ENCODE measurements around the gene ATL1.
"Not testable (repeated sequence)": the region's sequence is repeated elsewhere in the genome, so short reads cannot be mapped to it uniquely, and the experiment has no call there.

The ATL1 gene

DNA sequence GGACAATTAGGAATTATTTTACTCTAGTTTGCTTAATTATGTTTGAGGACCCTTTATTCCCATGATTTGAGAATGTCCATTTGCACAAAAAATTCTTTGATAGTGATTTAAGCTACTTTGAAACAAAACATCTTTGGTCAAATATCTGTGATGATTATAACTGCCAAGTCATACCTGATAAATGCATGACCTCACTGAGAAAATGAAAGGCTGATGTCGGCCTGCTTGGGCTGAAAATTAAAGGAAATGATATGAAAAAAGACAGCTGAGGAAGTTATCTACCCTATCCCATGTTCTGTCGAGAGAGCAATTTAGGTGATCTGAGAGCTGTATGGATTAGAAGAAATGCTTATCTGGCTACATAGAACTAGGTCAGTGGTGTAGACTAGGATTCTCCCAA, 43.6 kb downstream of the ATL1 start:
- DNase-seq = no peak

DNA sequence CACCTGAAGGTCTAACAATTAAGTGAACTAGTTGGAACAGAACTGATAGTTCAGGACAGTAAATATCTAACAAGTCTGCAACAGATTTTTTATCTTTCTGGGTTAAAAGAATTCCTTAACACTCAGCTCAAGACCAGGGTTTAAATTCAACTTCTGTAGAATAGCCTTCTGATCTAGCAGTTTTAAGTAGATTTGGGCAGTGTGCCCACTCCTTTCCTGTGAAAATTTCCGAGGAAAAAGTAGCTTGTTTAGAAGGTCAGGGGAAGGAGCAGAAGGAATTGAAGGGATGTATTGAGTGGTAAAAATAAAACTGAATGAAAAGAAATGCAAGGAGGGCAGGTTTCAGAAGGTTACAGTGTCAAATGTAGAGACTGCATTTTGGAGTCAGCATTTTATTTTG, 45.8 kb downstream of the ATL1 start:
- no peak for DNase-seq

DNA sequence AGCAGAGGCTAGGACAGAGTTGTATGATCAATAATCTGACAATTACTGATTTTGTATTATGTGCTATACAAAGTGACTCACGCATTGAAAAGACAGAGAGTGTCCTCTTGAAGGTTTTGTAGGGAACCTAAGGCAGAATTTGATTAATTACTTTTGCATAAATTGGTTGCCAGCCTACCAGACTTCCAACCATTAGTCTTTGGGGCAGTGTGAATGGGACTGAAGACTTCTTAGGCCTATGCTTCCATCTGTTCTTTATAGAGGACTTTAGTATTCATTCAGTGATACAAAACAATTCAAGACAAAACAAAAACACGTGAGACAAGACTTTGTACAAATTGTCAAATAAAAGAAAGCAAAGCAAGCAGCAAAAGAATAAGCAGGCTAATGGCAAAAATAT, 46.5 kb downstream of the ATL1 start:
- no peak for DNase-seq

DNA sequence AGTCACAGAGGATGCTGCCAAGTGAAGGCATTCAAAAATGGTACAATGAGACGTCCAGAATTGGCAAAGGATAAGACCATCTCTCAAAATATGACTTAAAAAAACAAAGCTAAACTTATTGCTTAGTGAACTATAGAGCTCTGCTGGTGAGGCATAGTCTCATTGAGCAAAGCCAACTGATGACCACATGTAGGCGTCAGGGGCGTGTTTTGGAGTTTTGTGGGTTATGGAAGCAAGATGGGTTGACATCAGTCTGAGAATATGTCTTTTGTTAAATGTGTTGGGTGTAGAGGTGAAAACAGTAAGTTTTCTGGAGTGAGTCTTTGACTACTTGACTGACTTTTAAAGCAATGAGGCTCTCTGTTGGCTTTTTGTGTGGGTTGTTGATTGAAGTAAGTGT, 47.2 kb downstream of the ATL1 start:
- DNase-seq = no peak

DNA sequence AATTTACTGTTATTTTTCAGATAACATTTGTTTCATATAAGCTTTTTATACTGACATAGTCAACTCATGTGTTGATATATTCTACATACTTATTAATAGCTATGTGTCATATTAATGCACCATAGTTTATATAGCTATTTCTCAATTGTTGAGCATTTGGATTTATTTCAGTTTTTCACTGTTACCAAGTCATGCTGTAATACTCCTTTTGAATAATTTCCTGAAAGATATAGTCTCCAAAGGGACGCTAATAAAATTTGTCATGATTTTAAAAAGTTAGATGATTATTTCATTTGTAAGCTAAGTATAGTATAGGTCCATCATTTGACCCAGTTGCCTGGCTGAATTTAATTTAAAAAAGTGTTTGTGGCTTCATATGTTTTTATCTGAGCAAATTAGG, 47.8 kb downstream of the ATL1 start:
- DNase-seq = no peak

DNA sequence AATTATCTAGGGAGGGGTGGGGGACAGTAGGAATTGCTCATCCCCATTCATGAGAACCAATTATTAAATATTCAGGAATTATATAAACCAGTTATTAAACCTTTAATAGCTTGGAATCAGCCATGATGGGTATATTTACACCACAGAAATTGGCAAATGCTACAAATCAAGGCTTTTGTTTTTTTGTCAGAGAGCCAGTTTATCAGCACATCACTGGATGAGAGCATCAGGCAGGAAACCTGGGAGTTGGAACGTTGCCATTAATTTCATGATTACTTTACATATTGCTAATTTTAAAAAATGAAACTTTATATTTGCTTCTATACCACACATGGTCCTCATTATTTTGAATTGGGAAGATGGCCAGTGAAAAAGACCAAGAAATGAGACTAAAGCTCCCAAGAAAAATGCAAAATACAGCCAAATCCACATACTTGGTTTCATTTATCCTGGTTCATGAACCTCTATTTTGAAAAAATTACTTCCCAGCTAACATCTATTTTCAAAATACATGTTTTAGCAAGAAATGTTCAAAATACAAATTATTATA, 48.4 kb downstream of the ATL1 start:
- no peak for DNase-seq

DNA sequence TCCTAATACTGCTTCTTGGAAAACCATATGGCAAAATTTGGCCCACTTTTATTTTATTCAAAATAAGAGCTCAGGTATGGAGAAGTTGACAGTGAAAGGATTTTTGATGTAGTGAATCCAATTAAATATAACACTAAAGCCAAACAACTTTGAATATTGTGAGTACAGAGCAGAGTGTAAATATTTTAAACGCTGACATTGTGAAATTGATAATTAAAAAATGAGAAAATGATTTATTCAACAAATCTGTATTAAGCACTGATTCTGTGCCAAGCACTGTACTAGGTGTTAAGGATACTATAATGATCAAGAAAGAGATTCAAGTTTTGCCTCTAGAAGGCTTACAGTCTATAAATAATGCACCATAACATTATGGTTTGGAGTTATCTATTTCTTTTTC, 50.5 kb downstream of the ATL1 start:
- DNase-seq = no peak

DNA sequence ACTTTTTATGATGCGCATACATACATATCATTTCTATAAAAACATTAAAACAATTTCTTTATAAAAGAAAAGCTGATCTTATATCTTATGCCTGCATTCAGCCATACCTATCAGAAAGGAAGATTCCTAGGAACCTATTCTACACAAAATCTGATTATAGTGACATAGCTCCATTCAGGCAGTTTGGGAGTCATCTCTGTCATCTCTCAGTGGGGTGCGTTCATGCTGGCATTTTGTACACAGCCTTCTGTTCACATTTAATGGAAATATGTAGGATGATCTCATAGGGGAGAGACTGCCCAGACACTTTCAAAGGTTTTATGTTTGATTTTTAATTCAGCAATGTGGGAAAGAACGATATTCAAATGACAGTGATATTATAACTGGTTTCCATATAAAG, 52.9 kb downstream of the ATL1 start:
- DNase-seq = no peak

DNA sequence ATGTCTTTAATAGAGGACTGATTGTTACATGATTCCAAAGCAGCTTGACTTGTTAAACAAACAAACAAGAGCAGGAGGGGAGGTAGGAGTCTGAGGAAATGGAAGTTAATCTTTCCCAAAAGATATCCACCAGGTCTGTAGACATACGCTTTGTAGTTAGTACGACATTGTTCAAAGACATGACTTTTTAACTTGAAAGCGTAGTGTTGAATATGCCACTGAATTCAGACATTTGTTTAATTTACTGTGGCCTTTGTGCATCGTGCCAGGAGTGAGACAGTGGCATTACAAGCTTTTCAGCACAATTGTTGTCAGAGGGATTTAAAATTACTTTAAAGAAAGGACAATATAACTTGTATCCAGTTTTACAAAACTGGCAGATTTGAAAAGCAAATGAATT, 55.1 kb downstream of the ATL1 start:
- no peak for DNase-seq

DNA sequence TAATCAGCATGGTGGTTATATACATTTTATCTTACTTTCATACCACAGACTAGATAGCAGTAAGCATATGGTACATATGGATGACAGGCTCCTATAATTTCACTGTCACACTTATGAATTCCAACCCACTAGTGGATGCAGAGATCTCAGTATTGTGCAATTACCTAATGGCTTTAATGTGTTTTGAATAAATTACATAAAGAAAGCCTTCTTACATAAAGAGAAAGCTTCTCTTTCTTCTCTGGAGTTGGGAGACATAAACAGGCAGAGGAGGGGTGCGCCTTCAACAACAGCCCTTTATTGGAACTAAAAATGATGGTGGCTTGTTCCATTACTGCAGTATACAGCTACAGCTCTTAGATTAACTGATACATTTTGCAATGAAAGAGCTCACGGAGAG, 55.6 kb downstream of the ATL1 start:
- DNase-seq = no peak

DNA sequence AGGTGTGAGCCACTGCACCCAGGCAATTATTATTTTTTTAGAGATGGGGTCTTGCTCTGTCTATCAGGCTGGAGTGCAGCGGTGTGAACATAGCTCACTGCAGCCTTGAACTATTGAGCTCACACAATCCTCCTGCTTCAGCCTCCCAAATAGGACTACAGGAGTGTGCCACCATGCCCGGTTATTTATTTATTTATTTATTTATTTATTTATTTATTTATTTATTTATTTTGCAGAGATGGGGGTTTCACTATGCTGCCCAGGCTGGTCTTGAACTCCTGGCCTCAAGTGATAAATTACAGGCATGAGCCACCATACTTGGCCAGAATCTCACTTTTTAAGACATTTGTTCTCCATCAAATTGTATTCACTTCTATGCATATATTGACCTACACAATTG, 56.3 kb downstream of the ATL1 start:
- no peak for DNase-seq

DNA sequence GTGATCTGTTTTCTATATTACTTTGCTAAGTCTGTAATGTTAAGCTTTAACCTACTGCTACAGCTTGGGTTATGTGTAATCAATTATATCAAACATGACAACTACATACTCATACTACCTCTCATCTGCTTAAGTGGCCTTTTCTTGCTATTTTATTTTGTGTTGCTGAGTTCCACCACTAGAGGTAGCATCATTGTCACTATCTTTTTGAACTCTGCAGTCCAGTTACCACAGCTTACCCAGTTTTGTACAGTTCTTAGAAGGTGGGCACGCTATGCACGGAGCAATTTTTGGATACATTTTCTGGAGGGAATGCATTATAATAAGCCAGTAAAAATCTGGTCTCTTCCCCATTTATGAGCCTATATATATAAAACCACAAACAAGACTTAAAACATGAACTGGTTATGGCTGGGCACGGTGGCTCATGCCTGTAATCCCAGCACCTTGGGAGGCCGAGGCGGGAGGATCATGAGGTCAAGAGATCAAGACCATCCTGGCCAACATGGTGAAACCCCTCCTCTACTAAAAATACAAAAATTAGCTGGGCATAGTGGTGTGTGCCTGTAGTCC, 59.7 kb downstream of the ATL1 start:
- DNase-seq = no peak

DNA sequence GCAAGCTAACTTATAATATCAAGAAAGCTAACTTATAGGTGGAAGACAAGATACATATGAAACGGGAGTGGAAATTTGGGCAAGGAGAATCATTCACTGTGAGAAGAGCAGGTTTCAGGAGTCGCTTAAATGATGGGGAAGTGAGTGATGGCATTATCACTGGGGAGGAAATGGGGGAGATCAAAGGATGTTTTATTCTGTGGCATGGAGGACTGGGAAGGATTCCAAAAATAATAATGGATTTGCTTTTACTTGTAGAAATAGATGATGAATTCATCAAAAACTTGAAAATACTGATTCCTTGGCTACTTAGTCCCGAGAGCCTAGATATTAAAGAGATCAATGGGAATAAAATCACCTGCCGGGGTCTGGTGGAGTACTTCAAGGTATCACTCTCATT, 60.4 kb downstream of the ATL1 start:
- no peak for DNase-seq

DNA sequence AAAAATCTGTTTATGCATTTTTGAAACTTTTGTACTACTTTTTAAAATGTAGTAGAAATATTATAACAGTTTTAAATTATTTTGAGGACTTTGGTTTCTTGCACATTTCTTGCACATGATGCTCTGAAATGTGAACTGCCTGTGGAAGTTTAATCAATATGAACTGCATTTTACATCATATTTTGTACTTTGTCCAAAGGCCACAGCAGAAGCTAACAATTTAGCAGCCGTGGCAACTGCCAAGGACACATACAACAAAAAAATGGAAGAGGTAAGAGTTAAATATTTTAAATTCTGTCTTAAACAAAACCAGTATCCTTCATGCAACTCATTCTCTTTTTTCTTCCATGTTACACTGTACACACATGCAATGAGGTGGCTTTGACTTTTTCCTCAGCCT, 63.0 kb downstream of the ATL1 start:
- DNase-seq = no peak

DNA sequence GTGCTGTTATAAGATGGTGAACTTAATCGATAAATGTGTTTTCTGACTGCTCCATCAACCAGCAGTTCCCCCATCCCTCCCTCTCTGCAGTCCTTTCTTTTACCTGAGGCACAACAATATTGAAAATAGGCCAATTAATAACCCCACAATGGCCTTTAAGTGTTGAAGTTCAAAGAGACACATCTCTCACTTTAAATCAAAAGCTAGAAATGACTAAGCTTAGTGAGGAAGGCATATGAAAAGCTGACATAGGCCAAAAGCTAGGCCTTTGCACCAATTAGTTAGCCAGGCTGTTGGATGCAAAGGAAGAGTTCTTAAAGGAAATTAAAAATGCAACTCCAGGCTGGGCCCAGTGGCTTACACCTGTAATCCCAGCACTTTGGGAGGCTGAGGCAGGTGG, 64.5 kb downstream of the ATL1 start:
- DNase-seq = no peak

DNA sequence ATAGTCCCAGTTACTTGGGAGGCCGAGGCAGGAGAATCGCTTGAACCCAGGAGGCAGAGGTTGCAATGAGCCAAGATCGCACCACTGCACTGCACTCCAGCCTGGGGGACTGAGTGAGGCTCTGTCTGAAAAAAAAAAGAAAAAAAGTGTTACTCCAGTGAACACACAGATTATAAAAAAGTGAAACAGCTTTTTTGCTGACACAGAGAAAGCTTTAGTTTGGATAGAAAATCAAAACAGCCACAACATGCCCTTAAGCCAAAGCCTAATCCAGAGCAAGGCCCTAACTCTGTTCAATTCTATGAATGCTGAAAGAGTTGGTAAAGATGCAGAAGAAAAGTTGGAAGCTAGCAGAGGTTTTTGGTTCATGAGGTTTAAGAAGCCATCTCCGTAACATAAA, 65.0 kb downstream of the ATL1 start:
- DNase-seq = not testable (repeated sequence)

DNA sequence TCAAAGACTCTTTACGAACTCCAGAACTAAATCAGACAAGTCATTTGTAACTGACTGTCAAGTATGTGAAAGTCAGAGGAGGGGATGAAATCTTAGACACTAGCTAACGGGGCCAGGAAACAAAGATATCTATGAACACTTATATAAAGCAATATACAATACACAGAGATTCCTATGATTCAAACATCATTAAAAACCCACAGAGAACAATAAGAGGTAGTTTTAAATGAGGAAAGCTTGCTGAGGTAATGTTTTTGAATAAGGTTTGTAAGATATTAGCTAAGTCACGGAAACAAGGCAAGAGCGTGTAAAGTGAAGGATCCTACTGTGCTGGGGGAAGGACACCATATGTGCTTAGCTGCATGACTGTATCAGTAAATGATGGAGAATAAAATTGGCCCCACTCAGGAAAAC, 71.5 kb downstream of the ATL1 start:
- no peak for DNase-seq

DNA sequence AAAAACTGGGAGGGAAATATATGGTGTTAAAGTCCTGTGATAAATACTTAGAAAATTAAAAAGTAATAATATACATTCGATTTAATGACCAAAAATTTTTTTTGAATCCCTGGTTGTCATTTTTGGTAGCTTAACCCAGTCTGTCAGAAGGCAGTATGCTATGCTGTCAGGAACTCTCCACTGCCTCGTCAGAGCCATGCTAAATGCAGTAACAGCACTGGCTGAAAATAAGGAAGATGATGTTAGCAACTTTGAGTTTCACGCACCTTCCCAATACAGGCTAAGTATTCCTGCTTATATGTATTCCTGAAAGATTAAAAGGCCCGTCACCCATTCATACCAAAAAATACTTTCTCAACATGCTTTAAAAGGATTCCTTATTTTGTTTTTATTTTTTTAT, 74.0 kb downstream of the ATL1 start:
- DNase-seq = no peak

DNA sequence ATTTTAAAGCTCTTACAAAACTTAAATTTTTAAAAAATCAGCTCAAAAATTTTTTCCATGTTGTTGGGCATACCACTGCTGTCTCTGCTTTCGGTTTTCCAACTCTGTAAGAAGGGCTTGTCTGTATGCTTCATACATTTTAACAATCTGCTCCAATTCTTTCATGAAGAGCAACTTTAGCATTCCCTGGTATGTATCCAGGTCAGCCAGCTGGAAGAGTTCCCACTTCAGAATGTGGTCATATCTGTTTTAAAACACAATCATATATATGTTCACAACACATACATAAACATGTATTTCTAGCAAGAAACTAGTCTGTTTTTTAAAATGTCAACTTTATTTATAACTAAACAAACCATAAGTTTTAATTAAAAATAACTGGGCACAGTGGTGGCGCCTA, 75.2 kb downstream of the ATL1 start:
- no peak for DNase-seq

DNA sequence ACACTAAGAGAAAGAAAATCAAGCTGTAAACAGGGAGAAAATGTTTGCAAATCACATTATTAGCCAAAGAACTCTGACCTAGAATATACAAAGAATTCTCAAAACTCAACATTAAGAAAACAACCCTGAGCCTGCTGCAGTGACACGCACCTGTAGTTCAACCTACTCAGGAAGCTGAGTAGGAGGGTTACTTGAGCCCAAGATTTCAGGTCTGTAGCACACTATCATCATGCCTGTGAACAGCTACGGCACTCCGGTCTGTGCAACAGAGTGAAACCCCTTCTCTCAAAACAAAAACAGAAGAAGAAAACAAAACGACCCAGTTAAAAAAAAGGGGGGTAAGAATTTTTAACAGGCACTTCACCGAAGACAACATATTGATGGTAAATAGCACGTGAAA, 87.3 kb downstream of the ATL1 start:
- no peak for DNase-seq

DNA sequence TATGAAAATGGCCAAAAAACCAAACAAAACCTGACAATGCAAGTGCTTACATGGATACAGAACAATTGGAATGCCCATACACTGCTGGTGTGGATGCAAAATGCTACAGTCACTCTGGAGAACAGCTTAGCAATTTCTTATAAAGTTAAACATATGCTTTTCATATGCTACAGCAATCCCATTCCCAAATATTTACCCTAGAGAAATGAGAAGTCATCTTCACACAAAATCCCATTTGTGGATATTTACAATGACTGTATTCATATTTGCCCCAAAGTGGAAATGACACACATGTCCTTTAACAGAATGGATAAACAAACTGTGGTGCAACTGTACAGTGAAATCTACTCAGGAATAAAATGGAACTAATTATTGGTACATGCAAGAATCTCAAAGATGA, 87.8 kb downstream of the ATL1 start:
- DNase-seq = no peak

DNA sequence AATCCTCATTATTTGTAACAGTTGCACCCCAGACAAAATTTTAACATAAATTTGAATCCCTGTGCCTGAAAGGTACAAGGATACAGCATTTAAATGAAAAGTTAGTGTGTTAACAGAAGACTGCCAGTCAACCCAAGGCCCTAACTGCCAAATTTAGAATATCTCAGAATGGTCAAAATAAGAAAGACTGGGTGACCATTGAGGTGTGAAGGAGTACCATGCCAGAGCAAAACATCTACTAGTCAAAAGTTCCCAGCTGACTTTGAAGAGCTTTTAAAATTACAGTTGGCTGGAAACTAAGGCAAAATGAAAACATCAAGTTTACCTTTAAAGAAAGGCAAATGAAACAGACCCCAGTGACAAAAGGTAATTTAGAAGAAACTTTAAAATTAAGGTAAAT, 89.7 kb downstream of the ATL1 start:
- no peak for DNase-seq

DNA sequence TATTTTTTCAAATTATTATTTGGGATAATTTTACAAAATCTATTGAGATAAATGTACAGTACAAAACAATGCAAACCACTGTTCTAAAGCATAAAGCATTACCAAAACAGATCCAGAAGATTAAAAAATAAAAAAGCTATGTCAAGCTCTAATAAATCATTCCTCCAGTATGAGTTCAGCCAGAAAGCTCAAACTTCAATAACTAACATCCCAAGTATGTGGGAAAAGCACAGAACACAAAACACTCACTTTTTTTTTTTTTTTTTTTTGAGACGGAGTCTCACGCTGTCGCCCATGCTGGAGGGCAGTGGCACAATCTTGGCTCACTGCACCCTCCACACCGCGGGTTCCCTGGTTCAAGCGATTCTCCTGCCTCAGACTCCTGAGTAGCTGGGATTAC, 96.8 kb downstream of the ATL1 start:
- DNase-seq = no peak

DNA sequence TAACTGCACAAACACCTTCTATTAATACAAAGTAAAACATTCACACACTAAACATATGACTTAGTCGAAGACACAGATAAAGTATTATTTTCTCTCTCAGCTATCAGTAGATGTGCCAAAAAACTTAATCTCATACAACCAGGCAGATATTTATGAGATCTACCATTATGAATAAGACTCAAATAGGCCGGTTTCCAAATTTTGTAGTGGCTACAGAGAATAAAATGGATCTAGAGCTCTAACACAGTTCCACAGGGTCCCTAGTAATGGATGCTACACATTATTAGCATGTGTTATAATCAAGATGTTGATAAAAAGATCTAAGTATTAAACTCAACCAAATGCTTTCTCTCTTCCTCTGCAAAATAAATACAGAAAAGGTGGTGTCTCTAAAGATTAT, 97.8 kb downstream of the ATL1 start:
- no peak for DNase-seq

DNA sequence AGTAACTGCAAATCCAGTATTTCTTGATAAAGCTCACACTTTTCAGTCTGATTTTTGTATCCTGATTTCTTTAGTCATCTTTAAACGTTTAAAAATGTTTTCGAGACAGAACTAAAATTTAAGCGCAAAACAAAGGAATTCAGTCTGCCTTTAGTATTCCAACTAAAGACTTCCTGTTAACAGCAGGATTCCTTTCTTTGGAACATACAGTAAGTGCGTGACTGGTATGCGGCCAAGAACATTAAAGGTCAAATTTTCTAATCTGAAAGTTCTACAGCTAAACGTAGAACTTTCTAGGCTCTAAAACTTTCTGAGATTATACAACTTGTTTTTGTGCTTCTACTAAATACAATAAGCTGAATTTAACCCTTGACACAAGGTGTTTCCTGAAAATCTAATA, 98.3 kb downstream of the ATL1 start:
- DNase-seq = no peak
